ENCODE data around the gene ZBTB11.
A peak's percentile ranks its signal among the peaks of the same experiment; 100 is the strongest.
"Not testable (repeated sequence)": the region's sequence is repeated elsewhere in the genome, so short reads cannot be mapped to it uniquely, and the experiment has no call there.

The ZBTB11 gene

GRCh38 chr3:101691685-101692671, 15.0 kb upstream of the ZBTB11 start:
- DNase-seq (ENCODE audit: low read depth in 2 of 2): not testable (repeated sequence)

- DNase-seq (ENCODE audit: low read depth in 2 of 2): no peak
Measured at GRCh38 chr3:101690972-101691371, 14.0 kb upstream of the ZBTB11 start.

GRCh38 chr3:101689286-101689685, 12.4 kb upstream of the ZBTB11 start:
- no peak for DNase-seq (ENCODE audit: low read depth in 2 of 2)

- no peak for DNase-seq (ENCODE audit: low read depth in 2 of 2)
Measured at GRCh38 chr3:101687142-101687931, 10.4 kb upstream of the ZBTB11 start.

DNA sequence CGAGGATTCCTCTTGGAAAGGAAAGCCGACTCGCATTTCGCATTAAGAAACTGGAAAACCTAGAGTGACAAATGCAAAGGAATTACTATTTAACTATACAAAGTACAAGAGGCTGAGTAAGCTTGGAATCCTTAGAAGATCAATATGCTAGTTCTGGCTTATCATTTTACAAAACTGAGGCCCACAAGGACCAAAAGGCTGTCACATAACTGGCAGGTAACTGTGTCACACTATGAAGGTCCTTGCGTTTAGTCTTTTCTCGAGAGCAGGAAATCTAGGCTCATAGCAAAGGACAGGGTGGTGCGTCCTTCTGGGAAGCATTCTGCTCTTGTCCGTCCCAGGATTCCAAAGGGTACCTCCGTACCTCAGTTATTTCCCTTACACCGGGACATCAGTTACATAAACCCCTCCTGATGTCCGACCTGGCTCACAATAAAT, 9.0 kb upstream of the ZBTB11 start:
- DNase-seq (ENCODE audit: low read depth in 2 of 2): no peak

GRCh38 chr3:101685050-101685400, 8.1 kb upstream of the ZBTB11 start:
- DNase-seq (ENCODE audit: low read depth in 2 of 2): no peak

- no peak for DNase-seq (ENCODE audit: low read depth in 2 of 2)
Measured at GRCh38 chr3:101680466-101680865, 3.5 kb upstream of the ZBTB11 start.

DNA sequence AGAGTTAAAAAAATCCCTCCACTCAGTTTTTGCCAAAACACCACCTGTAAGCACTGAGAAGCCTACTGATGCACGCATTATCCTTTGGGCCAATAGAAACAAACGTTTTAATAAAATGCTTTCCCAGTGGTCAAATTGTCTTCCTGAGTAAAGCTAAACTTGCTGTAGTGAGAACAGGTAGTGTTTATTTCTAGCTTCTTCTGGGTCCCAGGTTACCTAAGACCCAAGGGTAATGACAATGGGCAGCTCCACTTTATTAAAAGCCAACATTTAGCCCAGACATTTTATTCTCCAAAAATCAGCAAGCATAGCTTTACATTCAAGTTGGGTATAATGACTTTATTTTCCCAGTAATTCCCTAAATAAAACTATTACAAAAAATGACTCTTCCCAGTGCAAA, 1.9 kb upstream of the ZBTB11 start:
- not testable (repeated sequence) for DNase-seq (ENCODE audit: low read depth in 2 of 2)

DNA sequence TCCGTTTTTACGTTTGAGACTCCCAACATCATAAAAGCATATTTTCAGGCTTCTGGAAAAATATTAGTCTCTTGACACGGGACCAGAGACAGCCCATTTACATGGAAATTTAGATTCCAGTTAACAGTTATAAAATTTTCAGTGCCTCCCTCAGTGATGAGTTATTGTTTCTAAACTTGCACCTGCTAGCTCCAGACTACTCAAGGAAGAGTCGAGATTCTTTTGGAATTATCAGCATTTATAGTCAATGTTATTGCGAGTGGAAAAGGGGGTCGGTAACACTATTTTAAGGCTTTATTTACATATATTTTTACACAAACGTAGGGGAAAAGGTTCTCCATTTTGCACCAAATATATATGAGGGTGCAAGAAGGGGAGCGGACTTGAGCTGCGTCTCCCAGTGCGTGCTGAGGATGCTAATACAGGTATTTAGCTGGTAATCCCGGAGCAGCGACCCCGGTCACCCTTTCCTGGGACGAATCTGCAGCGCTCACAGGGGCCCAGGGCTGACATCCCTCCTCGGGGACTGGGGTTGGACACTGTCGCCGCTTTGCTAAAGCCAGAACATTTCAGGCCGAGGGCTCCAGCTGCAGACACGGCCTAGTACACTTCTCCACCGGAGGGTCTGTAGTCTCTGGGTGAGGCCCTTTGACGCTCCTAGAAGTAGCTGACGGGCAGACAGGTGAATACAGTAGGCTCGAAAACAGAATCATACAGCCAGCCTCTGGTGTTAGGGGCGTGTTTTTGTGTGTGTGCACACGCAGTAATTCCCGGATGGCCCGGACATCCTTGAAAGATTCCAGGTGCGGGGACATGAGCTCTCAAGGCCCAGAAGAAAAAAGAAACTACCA, 729 bp upstream of the ZBTB11 start:
- DNase-seq (ENCODE audit: low read depth in 2 of 2): no peak

- DNase-seq (ENCODE audit: low read depth in 2 of 2): peak; percentile 84 to 91
Measured at GRCh38 chr3:101676216-101676764, 642 bp downstream of the ZBTB11 start.

- DNase-seq (ENCODE audit: low read depth in 2 of 2): no peak
Measured at GRCh38 chr3:101675709-101676215, 1.2 kb downstream of the ZBTB11 start.

- DNase-seq (ENCODE audit: low read depth in 2 of 2): no peak
Measured at GRCh38 chr3:101674518-101674917, 2.4 kb downstream of the ZBTB11 start.

DNA sequence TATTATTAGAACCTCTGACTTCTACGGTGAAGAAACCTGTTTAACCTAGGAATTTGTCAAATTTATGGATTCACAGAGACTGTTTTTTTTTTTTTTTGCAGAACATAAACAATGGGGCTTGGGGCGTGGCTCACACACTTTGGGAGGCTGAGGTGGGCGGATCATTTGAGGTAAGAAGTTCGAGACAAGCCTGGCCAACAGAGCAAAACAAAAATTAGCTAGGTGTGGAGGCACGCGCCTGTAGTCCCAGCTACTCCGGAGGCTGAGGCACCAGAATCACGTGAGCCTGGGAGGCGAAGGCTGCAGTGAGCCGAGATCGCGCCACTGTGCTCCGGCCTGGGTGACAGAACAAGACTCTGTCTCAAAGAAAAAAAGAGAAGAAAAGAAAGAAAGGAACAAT, 3.0 kb downstream of the ZBTB11 start:
- no peak for DNase-seq (ENCODE audit: low read depth in 2 of 2)

DNA sequence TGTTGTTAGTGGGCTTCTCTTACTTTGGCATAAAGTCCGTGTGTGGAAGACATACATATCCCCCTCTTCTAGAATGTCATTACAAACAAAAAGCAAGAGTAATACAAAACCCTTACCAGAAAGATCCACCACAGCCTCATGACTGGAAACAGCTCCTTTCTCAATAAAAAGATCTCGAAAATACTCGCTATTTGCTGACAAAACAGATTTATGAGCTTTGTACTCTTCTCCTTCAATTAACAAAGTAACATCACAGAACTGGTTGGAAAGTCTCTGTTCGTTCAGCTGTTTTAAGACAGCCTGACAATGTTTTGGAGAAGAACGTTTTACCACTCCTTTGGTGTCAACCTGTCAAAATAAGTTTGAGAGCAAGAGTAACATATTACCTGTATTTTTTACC, 5.9 kb downstream of the ZBTB11 start:
- no peak for DNase-seq (ENCODE audit: low read depth in 2 of 2)

GRCh38 chr3:101667844-101668243, 9.1 kb downstream of the ZBTB11 start:
- DNase-seq (ENCODE audit: low read depth in 2 of 2): no peak

GRCh38 chr3:101667331-101667730, 9.6 kb downstream of the ZBTB11 start:
- no peak for DNase-seq (ENCODE audit: low read depth in 2 of 2)

GRCh38 chr3:101665851-101666250, 11.1 kb downstream of the ZBTB11 start:
- DNase-seq (ENCODE audit: low read depth in 2 of 2): no peak

GRCh38 chr3:101665357-101665756, 11.6 kb downstream of the ZBTB11 start:
- no peak for DNase-seq (ENCODE audit: low read depth in 2 of 2)

GRCh38 chr3:101660714-101661113, 16.2 kb downstream of the ZBTB11 start:
- no peak for DNase-seq (ENCODE audit: low read depth in 2 of 2)

- no peak for DNase-seq (ENCODE audit: low read depth in 2 of 2)
Measured at GRCh38 chr3:101656651-101657050, 20.3 kb downstream of the ZBTB11 start.

DNA sequence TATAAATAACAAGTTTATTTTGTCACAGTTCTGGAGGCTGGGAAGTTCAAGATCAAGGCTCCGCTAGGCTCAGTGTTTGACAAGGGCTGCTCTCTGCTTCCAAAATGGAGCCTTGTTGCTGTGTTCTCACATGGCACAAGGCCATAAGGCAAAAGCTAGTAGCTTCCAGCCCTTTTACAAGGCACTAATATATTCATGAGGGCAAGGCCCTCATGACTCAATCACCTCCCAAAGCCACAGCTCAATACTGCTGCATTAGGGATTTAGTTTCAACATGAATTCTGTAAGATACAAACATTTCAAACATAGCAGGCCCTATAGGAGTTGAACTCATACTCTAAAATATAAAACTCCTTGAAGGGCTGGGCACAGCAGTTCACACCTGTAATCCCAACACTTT, 30.2 kb downstream of the ZBTB11 start:
- DNase-seq (ENCODE audit: low read depth in 2 of 2): no peak
